Activated CD4-positive, alpha-beta memory T cell treated with anti-CD3 and anti-CD28 coated beads, Interleukin-2, amount 10 ng/mL, durations not matched to agents 7 days and 5 days (primary cell): Measurements from ENCODE around the gene UBAP2L. TPM values are rescaled to one million over a fixed set of nuclear protein-coding genes. Genes with fewer than 3 reads are reported as not detected.

Source experiments
- CTCF ChIA-PET: fragments of 350-600 bp; sonication (Branson Sonifier 250); formaldehyde crosslinking; loops from one replicate; lab custom pipeline; 2021; ENCODE audit warnings: antibody characterized with exemption, inconsistent platforms; lab: Charles Lee
- POLR2A ChIA-PET: fragments of 350-600 bp; sonication (Branson Sonifier 250); formaldehyde crosslinking; loops from one replicate; lab custom pipeline; 2021; ENCODE audit warnings: antibody characterized with exemption; lab: Charles Lee
- DNase-seq: peaks from one replicate; pipeline ENCODE4 v3.0.0-alpha.2; 2020
- H3K27ac Mint-ChIP-seq: one replicate; pipeline ENCODE4 v1.8.0; 2021; ENCODE audit warnings: mild to moderate bottlenecking, mixed read lengths
- H3K27me3 Mint-ChIP-seq: one replicate; pipeline ENCODE4 v1.8.0; 2021; ENCODE audit warnings: mixed read lengths
- H3K36me3 Mint-ChIP-seq: one replicate; pipeline ENCODE4 v1.8.0; 2021; ENCODE audit warnings: low read depth, mixed read lengths
- H3K4me1 Mint-ChIP-seq: one replicate; pipeline ENCODE4 v1.8.0; 2021; ENCODE audit warnings: mixed read lengths
- H3K4me3 Mint-ChIP-seq: one replicate; pipeline ENCODE4 v1.8.0; 2021; ENCODE audit warnings: mild to moderate bottlenecking, mixed read lengths
- H3K9me3 Mint-ChIP-seq: one replicate; pipeline ENCODE4 v1.8.0; 2021; ENCODE audit warnings: mixed read lengths
- total RNA-seq, 2 experiments: library from RNA; stranded (reverse); gene quantifications; one replicate each; pipeline ENCODE4 v1.2.3, GENCODE V29; 2021

UBAP2L gene, protein sequence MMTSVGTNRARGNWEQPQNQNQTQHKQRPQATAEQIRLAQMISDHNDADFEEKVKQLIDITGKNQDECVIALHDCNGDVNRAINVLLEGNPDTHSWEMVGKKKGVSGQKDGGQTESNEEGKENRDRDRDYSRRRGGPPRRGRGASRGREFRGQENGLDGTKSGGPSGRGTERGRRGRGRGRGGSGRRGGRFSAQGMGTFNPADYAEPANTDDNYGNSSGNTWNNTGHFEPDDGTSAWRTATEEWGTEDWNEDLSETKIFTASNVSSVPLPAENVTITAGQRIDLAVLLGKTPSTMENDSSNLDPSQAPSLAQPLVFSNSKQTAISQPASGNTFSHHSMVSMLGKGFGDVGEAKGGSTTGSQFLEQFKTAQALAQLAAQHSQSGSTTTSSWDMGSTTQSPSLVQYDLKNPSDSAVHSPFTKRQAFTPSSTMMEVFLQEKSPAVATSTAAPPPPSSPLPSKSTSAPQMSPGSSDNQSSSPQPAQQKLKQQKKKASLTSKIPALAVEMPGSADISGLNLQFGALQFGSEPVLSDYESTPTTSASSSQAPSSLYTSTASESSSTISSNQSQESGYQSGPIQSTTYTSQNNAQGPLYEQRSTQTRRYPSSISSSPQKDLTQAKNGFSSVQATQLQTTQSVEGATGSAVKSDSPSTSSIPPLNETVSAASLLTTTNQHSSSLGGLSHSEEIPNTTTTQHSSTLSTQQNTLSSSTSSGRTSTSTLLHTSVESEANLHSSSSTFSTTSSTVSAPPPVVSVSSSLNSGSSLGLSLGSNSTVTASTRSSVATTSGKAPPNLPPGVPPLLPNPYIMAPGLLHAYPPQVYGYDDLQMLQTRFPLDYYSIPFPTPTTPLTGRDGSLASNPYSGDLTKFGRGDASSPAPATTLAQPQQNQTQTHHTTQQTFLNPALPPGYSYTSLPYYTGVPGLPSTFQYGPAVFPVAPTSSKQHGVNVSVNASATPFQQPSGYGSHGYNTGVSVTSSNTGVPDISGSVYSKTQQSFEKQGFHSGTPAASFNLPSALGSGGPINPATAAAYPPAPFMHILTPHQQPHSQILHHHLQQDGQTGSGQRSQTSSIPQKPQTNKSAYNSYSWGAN
- total RNA-seq, result 100 to 1,000 TPM; 155 to 157 TPM

DNA sequence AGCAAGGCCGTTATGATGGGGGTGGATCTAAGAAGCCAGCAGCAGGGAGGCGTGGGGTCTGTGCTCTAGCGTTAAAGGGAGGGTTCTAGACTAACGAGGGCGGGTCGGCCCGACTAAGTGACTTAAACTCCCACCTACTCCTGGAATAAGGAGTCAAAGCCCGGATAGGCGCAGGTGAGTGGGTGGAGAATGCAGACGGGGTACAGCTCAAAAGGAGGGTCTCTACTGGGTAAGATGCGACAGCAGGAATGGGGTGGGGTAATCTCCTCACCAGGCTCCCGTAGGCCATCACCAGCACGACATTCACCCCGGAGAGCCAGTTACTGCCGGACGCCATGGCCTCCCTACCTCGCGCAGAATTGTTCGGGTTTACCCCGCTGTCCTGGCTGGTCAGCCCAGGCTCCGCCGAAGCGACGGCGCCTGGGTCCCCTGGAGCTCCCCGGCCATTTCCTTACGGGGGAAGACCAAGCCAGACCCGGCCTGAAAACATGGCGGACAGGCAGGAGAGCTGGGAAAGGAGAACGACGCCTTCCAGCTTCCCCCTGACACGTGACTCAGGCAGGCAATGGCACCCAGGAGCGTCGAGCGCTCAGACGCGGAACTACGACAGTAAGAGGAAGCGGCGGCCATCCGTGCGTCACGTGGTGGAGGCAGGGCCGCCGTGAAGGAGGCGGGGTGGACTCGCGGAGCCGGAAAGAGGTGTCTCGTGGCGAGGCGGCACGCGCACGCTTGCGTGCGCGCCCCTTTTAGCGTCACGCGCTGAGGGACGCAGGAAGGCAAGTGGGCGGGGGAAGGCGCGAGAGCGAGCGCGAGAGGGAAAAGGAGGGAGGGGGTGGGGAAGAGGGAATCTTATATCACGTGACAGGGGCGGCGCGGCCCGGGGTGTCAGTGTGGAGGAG lies at the start of gene UBAP2L:
UBAP2L (plus strand) TSS at position 885 of the 899 bp plus-strand sequence. CDS start 4,169 bp downstream, outside the sequence.
- ChIA-PET CTCF (interaction anchor here (0.8 to 3.6 kb wide), 6 partner anchors 16 to 180 kb away, joined by 3 to 18 read pairs (median 4); no protein-coding TSS in a partner anchor), POLR2A (interaction anchor here (0.9 to 8.4 kb wide), 18 partner anchors 10 to 586 kb away, joined by 3 to 72 read pairs (median 6); partner anchors contain the start of genes CHTOP, GATAD2B, NUP210L and RPS27)
- DNase-seq, result peak; percentile 99
- Mint-ChIP-seq H3K36me3 (peaks cover 70% of the 10 kb centered on the region), H3K4me1 (peaks cover 71% of the 10 kb centered on the region), H3K27ac (peak within 1 kb of the TSS; percentile 97), H3K4me3 (peak within 1 kb of the TSS; percentile 92), H3K9me3 (peaks cover 6% of the 10 kb centered on the region), H3K27me3 (no peaks in the 10 kb centered on the region)

DNA sequence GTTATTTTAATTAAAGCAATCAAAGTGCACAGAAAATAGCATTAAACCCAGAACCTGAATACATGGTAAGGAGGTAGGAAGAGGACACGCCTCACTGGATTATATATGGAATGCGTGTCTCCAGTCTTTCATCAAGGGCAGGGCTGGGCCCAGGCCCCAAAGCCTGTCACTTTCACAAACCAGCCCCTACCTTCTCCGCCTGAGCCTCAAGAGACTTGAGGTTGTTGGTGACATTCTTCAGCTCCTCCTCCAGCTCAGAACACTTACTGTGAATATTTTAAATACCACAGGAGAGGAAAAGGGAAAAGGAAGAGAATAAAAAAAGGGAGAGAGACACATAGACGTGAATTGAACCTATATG lies 49.6 kb upstream of the UBAP2L start:
- Mint-ChIP-seq H3K9me3 (no peaks in the 10 kb centered on the region), H3K27ac (peak overlapping the region; percentile 28), H3K4me1 (peaks cover 47% of the 10 kb centered on the region), H3K4me3 (no peak overlapping the region), H3K27me3 (no peaks in the 10 kb centered on the region), H3K36me3 (peaks cover 81% of the 10 kb centered on the region)
- no peak for DNase-seq
- CTCF ChIA-PET, result interaction anchor here (1.4 kb wide), 1 partner anchor 13 kb away, joined by 4 read pairs; no protein-coding TSS in a partner anchor
- POLR2A ChIA-PET, result interaction anchor here (4.6 to 18.8 kb wide), 2 partner anchors 10 to 14 kb away, joined by 34 to 214 read pairs; partner anchors contain the start of gene NUP210L

DNA sequence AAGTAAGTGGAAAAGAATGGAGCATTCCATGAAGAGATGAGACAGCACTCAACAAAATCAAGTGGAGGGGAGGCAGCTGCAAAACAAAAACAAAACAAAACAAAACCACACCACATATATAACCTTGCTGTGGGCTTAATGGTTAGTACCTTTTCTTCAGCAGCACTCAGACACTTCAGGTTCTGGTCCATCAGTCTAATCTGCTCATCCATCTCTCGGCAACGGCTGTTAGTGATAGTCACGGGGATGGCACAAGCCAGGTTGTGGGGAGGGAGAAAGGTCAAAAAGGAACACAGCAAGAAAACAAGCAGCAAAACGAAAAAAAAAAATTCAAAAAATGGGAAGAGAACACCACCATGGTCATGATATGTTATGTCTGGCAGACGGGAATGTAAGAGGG lies 48.9 kb upstream of the UBAP2L start:
- H3K4me1 Mint-ChIP-seq, result peaks cover 53% of the 10 kb centered on the region
- ChIA-PET POLR2A (interaction anchor here (4.6 to 18.8 kb wide), 2 partner anchors 10 to 14 kb away, joined by 34 to 214 read pairs; partner anchors contain the start of gene NUP210L), CTCF (interaction anchor here (1.4 kb wide), 1 partner anchor 14 kb away, joined by 4 read pairs; no protein-coding TSS in a partner anchor)
- DNase-seq, result no peak
- no peaks in the 10 kb centered on the region for H3K27me3 Mint-ChIP-seq
- H3K4me3 Mint-ChIP-seq, result no peak overlapping the region
- H3K36me3 Mint-ChIP-seq, result peaks cover 78% of the 10 kb centered on the region
- H3K27ac Mint-ChIP-seq, result no peak overlapping the region
- no peaks in the 10 kb centered on the region for H3K9me3 Mint-ChIP-seq

DNA sequence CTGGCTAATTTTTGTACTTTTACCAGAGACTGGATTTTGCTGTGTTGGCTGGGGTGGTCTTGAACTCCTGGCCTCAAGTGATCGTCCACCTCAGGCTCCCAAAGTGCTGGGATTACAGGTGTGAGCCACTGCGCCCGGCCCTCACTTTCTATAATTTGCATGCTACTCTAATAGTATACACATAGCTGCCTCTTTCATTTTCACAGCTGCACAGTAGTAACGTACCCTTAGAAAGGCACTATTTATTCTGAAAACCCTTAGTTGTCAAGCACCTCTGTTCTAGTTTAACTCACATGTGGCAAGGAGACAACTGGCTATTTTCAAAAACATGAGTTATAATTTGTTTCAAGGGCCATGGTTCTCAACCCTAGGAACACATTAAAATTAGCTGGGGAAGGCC lies 46.1 kb upstream of the UBAP2L start:
- Mint-ChIP-seq H3K4me1 (peaks cover 73% of the 10 kb centered on the region), H3K9me3 (no peaks in the 10 kb centered on the region), H3K27me3 (no peaks in the 10 kb centered on the region), H3K36me3 (peaks cover 84% of the 10 kb centered on the region), H3K27ac (no peak overlapping the region), H3K4me3 (no peak overlapping the region)
- DNase-seq, result no peak
- POLR2A ChIA-PET, result interaction anchor here (18.8 kb wide), 1 partner anchor 17 kb away, joined by 214 read pairs; the partner anchor contains the start of gene NUP210L
- CTCF ChIA-PET, result interaction anchor here (1.2 kb wide), 1 partner anchor 160 kb away, joined by 3 read pairs; no protein-coding TSS in a partner anchor

DNA sequence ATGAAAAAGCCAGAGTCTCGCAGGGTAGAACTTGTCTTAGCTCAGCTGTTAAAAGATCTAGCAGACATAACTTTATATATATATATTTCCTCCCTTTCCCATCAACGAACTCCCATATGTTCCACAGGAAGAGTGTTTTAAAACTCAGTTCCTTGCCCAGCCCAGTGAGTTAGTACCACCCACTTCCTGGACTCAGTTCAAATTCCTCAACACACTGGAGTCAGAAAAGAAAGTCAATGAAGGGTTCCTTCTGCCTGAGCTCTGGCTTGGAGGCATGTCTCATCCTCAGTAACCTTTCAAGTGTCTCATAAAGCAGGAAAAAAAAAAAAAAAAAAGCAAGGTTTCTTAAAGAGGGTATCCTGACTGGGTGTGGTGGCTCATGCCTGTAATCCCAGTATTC lies 44.4 kb upstream of the UBAP2L start:
- DNase-seq, result no peak
- Mint-ChIP-seq H3K9me3 (no peaks in the 10 kb centered on the region), H3K4me3 (no peak overlapping the region)

DNA sequence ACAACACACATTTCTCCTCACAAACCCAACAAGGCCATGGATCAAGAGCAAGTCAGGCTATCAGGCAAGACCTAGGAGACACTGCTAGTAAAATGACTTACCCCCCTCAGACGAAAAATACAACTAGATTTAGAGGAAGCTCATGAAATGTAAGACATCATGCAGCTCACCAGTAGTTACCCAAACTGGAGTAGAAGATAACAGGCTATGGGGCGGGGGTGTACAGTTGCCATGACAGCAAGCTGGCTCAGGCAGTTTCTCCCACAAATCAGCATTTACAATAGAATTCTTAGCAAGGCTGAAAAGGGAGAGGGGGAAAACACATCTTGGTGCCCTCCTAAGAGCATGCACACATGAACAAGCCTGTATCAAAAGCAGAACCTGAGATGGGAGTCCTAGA lies 42.7 kb upstream of the UBAP2L start:
- peak overlapping the region; percentile 99 for H3K4me3 Mint-ChIP-seq
- H3K27me3 Mint-ChIP-seq, result no peaks in the 10 kb centered on the region
- H3K4me1 Mint-ChIP-seq, result peaks cover 68% of the 10 kb centered on the region
- H3K9me3 Mint-ChIP-seq, result no peaks in the 10 kb centered on the region
- ChIA-PET CTCF (no interaction called here), POLR2A (interaction anchor here (0.9 to 18.8 kb wide), 6 partner anchors 12 to 188 kb away, joined by 3 to 214 read pairs (median 4); partner anchors contain the start of genes NUP210L and UBAP2L)
- H3K36me3 Mint-ChIP-seq, result peaks cover 81% of the 10 kb centered on the region
- peak overlapping the region; percentile 58 for H3K27ac Mint-ChIP-seq
- DNase-seq, result no peak

More for the DNA sequence above, 44.4 kb upstream of the UBAP2L start:
- ChIA-PET CTCF (interaction anchor here (1.1 kb wide), 1 partner anchor 42 kb away, joined by 4 read pairs; no protein-coding TSS in a partner anchor), POLR2A (interaction anchor here (0.7 to 18.8 kb wide), 3 partner anchors 12 to 159 kb away, joined by 3 to 214 read pairs (median 4); partner anchors contain the start of gene NUP210L)
- Mint-ChIP-seq H3K4me1 (peaks cover 79% of the 10 kb centered on the region), H3K27ac (peak overlapping the region; percentile 23), H3K36me3 (peaks cover 82% of the 10 kb centered on the region), H3K27me3 (no peaks in the 10 kb centered on the region)

DNA sequence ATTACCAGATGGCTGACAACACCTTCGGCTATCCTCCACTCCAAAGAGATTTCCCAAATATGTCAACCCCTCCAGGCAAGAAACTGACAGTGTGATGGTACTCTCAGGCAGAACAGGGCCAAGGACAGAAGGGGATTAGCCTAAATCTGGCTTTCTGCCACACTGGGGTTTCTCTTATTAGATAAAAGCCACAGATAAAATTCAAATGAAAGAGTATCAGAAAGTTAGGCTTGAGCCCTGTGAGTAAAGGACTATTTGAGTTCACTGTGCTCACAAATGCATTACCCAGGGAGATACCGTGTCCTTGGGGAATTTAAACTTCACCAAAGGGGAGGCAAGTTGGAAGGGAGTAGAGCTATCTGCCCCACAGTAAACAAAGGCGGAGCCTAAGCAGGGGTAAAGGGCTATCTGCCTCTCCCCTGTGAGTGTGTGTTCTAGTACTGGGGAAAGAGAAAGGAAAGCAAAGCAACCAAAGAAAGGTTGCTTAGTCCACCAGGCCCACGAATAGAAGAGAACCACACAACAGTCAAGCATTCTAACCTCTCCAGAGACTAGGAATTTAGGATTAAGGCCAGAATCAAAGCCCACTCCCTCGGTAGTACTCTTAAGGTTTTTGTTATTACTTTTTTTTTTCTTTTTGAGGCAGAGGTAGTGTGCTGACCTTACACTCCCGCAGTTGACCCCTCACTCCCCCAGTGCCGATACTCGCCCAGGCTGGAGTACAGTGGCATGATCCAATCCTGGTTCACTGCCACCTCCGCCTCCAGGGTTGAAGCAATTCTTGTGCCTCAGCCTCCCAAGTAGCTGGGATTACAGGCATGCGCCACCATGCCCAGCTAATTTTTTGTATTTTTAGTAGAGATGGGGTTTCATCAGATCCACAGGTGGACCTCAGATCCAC lies 41.6 kb upstream of the UBAP2L start:
- no peaks in the 10 kb centered on the region for H3K27me3 Mint-ChIP-seq
- CTCF ChIA-PET, result interaction anchor here (1.7 to 3.8 kb wide), 2 partner anchors 28 to 156 kb away, joined by 3 to 19 read pairs; no protein-coding TSS in a partner anchor
- peaks cover 79% of the 10 kb centered on the region for H3K36me3 Mint-ChIP-seq
- POLR2A ChIA-PET, result interaction anchor here (1.0 to 18.8 kb wide), 8 partner anchors 8 to 212 kb away, joined by 3 to 214 read pairs (median 18); partner anchors contain the start of genes CREB3L4, NUP210L, RPS27 and UBAP2L
- H3K9me3 Mint-ChIP-seq, result no peaks in the 10 kb centered on the region
- peak overlapping the region; percentile 99 for H3K4me3 Mint-ChIP-seq
- peaks cover 70% of the 10 kb centered on the region for H3K4me1 Mint-ChIP-seq
- H3K27ac Mint-ChIP-seq, result peak overlapping the region; percentile 80
- DNase-seq, result no peak

DNA sequence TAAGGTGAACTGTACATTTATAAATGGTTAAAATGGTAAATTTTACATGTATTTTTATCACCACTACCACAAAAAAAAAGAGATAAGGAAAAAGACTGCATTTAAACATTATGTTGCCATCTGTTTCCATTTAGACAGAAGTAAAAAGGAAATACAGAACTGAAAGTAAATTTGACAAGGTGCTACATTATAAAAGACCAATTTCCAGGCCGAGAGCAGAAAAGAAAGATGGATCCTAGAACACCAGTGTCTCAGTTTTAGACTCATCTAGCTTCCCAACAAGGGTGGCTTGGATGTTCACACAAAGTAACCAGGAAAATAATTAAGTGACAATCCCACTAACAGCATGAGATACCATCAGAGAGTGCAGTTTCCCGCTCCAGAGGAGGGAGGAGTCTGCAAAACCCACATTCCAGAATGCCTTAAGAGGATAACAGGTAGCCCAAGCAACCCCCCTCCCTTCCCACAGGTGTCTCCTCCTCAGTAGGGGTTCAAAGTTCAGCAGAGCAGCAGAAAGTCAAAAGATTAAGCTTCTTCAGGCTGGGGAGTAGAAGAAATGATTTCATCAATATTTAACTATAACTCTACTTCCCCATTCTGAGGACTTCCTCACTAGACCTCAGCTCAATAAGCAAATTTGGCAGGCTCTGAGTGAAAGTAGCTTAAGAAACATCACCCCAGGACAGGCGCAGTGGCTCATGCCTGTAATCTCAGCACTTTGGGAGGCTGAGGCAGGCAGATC lies 40.6 kb upstream of the UBAP2L start:
- ChIA-PET POLR2A (interaction anchor here (0.8 to 18.8 kb wide), 9 partner anchors 9 to 410 kb away, joined by 3 to 214 read pairs (median 7); partner anchors contain the start of genes CREB3L4, NUP210L, RPS27 and UBAP2L), CTCF (interaction anchor here (1.2 to 3.8 kb wide), 5 partner anchors 23 to 155 kb away, joined by 3 to 19 read pairs (median 5); partner anchors contain the start of gene ATP8B2)
- Mint-ChIP-seq H3K27me3 (no peaks in the 10 kb centered on the region), H3K4me3 (peak overlapping the region; percentile 99), H3K9me3 (no peaks in the 10 kb centered on the region), H3K36me3 (peaks cover 72% of the 10 kb centered on the region), H3K4me1 (peaks cover 69% of the 10 kb centered on the region), H3K27ac (peak overlapping the region; percentile 80)
- no peak for DNase-seq

DNA sequence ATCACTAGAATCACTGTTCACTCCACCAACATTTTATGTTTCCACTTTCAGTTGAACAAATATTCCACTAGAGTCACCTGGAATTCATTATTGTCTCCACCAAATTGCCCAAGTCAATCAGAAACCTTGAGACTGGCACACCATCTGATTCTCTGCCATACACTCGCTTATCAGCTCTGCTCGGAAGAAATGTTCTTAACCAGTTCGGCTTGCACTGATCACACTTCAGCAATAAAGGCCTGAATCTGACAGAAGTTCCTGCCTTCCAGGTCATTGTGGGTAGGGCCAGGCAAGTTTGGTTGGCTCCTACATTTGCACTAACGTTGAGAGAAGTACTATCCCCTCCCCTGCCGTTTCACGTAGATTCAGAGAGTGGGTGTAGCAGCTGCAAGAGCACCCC lies 38.8 kb upstream of the UBAP2L start:
- Mint-ChIP-seq H3K27ac (peak overlapping the region; percentile 99), H3K36me3 (peaks cover 58% of the 10 kb centered on the region), H3K4me1 (peaks cover 58% of the 10 kb centered on the region)

More for the DNA sequence above, 38.8 kb upstream of the UBAP2L start:
- CTCF ChIA-PET, result interaction anchor here (0.6 to 3.8 kb wide), 7 partner anchors 9 to 400 kb away, joined by 3 to 19 read pairs (median 3); partner anchors contain the start of gene CREB3L4
- H3K9me3 Mint-ChIP-seq, result no peaks in the 10 kb centered on the region
- peak overlapping the region; percentile 99 for H3K4me3 Mint-ChIP-seq
- DNase-seq, result no peak
- POLR2A ChIA-PET, result interaction anchor here (0.5 to 18.8 kb wide), 25 partner anchors 11 to 759 kb away, joined by 3 to 214 read pairs (median 4); partner anchors contain the start of genes HAX1, INTS3, JTB and NUP210L
- H3K27me3 Mint-ChIP-seq, result no peaks in the 10 kb centered on the region
